HG03354 (cell line): ENCODE data around the gene MTHFD1.

ENCODE experiments used
- ATAC-seq: cut with Tn5 transposase; IDR thresholded peaks from one replicate; pipeline ENCODE4 v1.9.1; 2021; ENCODE audit warnings: mild to moderate bottlenecking; ENCODE audit not compliant: unreplicated experiment, poor library complexity, severe bottlenecking

MTHFD1 gene

GRCh38 chr14:64478634-64479250 lies 90.6 kb downstream of the MTHFD1 start:
- no peak for ATAC-seq

GRCh38 chr14:64488590-64489099 lies 100.5 kb downstream of the MTHFD1 start:
- ATAC-seq, result no peak

GRCh38 chr14:64491637-64492036 lies 103.5 kb downstream of the MTHFD1 start:
- no peak for ATAC-seq

GRCh38 chr14:64493455-64493854 lies 105.3 kb downstream of the MTHFD1 start:
- no peak for ATAC-seq

- no peak for ATAC-seq
Measured at GRCh38 chr14:64495252-64495651, 107.1 kb downstream of the MTHFD1 start.

- no peak for ATAC-seq
Measured at GRCh38 chr14:64496764-64497163, 108.6 kb downstream of the MTHFD1 start.

- no peak for ATAC-seq
Measured at GRCh38 chr14:64500088-64500487, 111.9 kb downstream of the MTHFD1 start.

- no peak for ATAC-seq
Measured at GRCh38 chr14:64501411-64502171, 113.4 kb downstream of the MTHFD1 start.

GRCh38 chr14:64502456-64502855 lies 114.3 kb downstream of the MTHFD1 start:
- ATAC-seq, result no peak

GRCh38 chr14:64502887-64503433 lies 114.8 kb downstream of the MTHFD1 start:
- no peak for ATAC-seq

- ATAC-seq, result peak; percentile 61
Measured at GRCh38 chr14:64503434-64504309, 115.5 kb downstream of the MTHFD1 start, which contains the start of gene ZBTB25. Gene ZBTB25 (minus strand): TSS chr14:64503838. CDS start chr14:64490533, 13,305 bp downstream.

GRCh38 chr14:64504310-64504896 lies 116.2 kb downstream of the MTHFD1 start, which contains the start of gene ZBTB1:
Gene ZBTB1 (plus strand): TSS chr14:64504770. CDS start chr14:64521505, 16,735 bp downstream.
- peak; percentile 37 for ATAC-seq

- peak; percentile 30 for ATAC-seq
Measured at GRCh38 chr14:64504897-64505794, 117.0 kb downstream of the MTHFD1 start.

- no peak for ATAC-seq
Measured at GRCh38 chr14:64506721-64507120, 118.6 kb downstream of the MTHFD1 start.

GRCh38 chr14:64507376-64508156 lies 119.4 kb downstream of the MTHFD1 start:
- no peak for ATAC-seq

- ATAC-seq, result no peak
Measured at GRCh38 chr14:64508215-64508776, 120.1 kb downstream of the MTHFD1 start.

- ATAC-seq, result no peak
Measured at GRCh38 chr14:64509036-64509435, 120.9 kb downstream of the MTHFD1 start.
